Measurements from ENCODE around the gene IQSEC3.
"Not testable (repeated sequence)": the region's sequence is repeated elsewhere in the genome, so short reads cannot be mapped to it uniquely, and the experiment has no call there.

IQSEC3 gene

GRCh38 chr12:58832-59231 is 7.7 kb upstream of the IQSEC3 start:
- TF ChIP-seq CTCF (IDR thresholded peaks at IDR 0.05): no peak
- no peak overlapping the region for H3K4me3 ChIP-seq (ENCODE audit: low read depth in 1 of 2, low read length in 1 of 2)
- no peaks in the 10 kb centered on the region for H3K4me1 ChIP-seq (ENCODE audit: control insufficient read depth in 1 of 2, insufficient read depth in 1 of 2, low read depth in 1 of 2, low read length in 1 of 2)
- peaks cover 71% of the 10 kb centered on the region for H3K27me3 ChIP-seq
- H3K9me3 ChIP-seq: no peaks in the 10 kb centered on the region
- H3K36me3 ChIP-seq: no peaks in the 10 kb centered on the region
- H3K27ac ChIP-seq: no peak overlapping the region

GRCh38 chr12:61845-62244 is 4.7 kb upstream of the IQSEC3 start:
- not testable (repeated sequence) for H3K36me3 ChIP-seq; H3K4me1 ChIP-seq (ENCODE audit: control insufficient read depth in 1 of 2, insufficient read depth in 1 of 2, low read depth in 1 of 2, low read length in 1 of 2); H3K9me3 ChIP-seq; H3K4me3 ChIP-seq (ENCODE audit: low read depth in 1 of 2, low read length in 1 of 2); H3K27ac ChIP-seq
- H3K27me3 ChIP-seq: peaks cover 63% of the 10 kb centered on the region

- not testable (repeated sequence) for H3K4me1 ChIP-seq (ENCODE audit: control insufficient read depth in 1 of 2, insufficient read depth in 1 of 2, low read depth in 1 of 2, low read length in 1 of 2); H3K4me3 ChIP-seq (ENCODE audit: low read depth in 1 of 2, low read length in 1 of 2); H3K27ac ChIP-seq; H3K36me3 ChIP-seq; H3K9me3 ChIP-seq
- peaks cover 62% of the 10 kb centered on the region for H3K27me3 ChIP-seq
Observed at GRCh38 chr12:65491-66063, 990 bp upstream of the IQSEC3 start.

GRCh38 chr12:66782-67504 is 376 bp downstream of the IQSEC3 start:
- H3K27me3 ChIP-seq: peaks cover 71% of the 10 kb centered on the region
- H3K27ac ChIP-seq; H3K9me3 ChIP-seq; H3K36me3 ChIP-seq; H3K4me1 ChIP-seq (ENCODE audit: control insufficient read depth in 1 of 2, insufficient read depth in 1 of 2, low read depth in 1 of 2, low read length in 1 of 2); H3K4me3 ChIP-seq (ENCODE audit: low read depth in 1 of 2, low read length in 1 of 2): not testable (repeated sequence)

GRCh38 chr12:69677-70076 is 3.1 kb downstream of the IQSEC3 start:
- H3K4me1 ChIP-seq (ENCODE audit: control insufficient read depth in 1 of 2, insufficient read depth in 1 of 2, low read depth in 1 of 2, low read length in 1 of 2); H3K9me3 ChIP-seq; H3K4me3 ChIP-seq (ENCODE audit: low read depth in 1 of 2, low read length in 1 of 2); H3K36me3 ChIP-seq; H3K27ac ChIP-seq: not testable (repeated sequence)
- H3K27me3 ChIP-seq: peaks cover 70% of the 10 kb centered on the region

GRCh38 chr12:70541-70940 is 4.0 kb downstream of the IQSEC3 start:
- not testable (repeated sequence) for H3K4me1 ChIP-seq (ENCODE audit: control insufficient read depth in 1 of 2, insufficient read depth in 1 of 2, low read depth in 1 of 2, low read length in 1 of 2)

GRCh38 chr12:72018-72417 is 5.5 kb downstream of the IQSEC3 start:
- peaks cover 71% of the 10 kb centered on the region for H3K27me3 ChIP-seq
- H3K36me3 ChIP-seq; H3K27ac ChIP-seq; H3K9me3 ChIP-seq; H3K4me3 ChIP-seq (ENCODE audit: low read depth in 1 of 2, low read length in 1 of 2); H3K4me1 ChIP-seq (ENCODE audit: control insufficient read depth in 1 of 2, insufficient read depth in 1 of 2, low read depth in 1 of 2, low read length in 1 of 2): not testable (repeated sequence)

More at GRCh38 chr12:70541-70940, 4.0 kb downstream of the IQSEC3 start:
- H3K27me3 ChIP-seq: peaks cover 70% of the 10 kb centered on the region
- not testable (repeated sequence) for H3K4me3 ChIP-seq (ENCODE audit: low read depth in 1 of 2, low read length in 1 of 2); H3K9me3 ChIP-seq; H3K27ac ChIP-seq; H3K36me3 ChIP-seq

GRCh38 chr12:74420-75190 is 8.0 kb downstream of the IQSEC3 start:
- not testable (repeated sequence) for H3K4me3 ChIP-seq (ENCODE audit: low read depth in 1 of 2, low read length in 1 of 2); H3K27ac ChIP-seq; H3K4me1 ChIP-seq (ENCODE audit: control insufficient read depth in 1 of 2, insufficient read depth in 1 of 2, low read depth in 1 of 2, low read length in 1 of 2); H3K9me3 ChIP-seq; H3K36me3 ChIP-seq
- peaks cover 76% of the 10 kb centered on the region for H3K27me3 ChIP-seq

- not testable (repeated sequence) for H3K4me1 ChIP-seq (ENCODE audit: control insufficient read depth in 1 of 2, insufficient read depth in 1 of 2, low read depth in 1 of 2, low read length in 1 of 2); H3K27ac ChIP-seq; H3K36me3 ChIP-seq; H3K4me3 ChIP-seq (ENCODE audit: low read depth in 1 of 2, low read length in 1 of 2); H3K9me3 ChIP-seq
- H3K27me3 ChIP-seq: peaks cover 76% of the 10 kb centered on the region
Observed at GRCh38 chr12:75541-75940, 9.0 kb downstream of the IQSEC3 start.

- peaks cover 76% of the 10 kb centered on the region for H3K27me3 ChIP-seq
- H3K4me1 ChIP-seq (ENCODE audit: control insufficient read depth in 1 of 2, insufficient read depth in 1 of 2, low read depth in 1 of 2, low read length in 1 of 2); H3K9me3 ChIP-seq; H3K27ac ChIP-seq; H3K4me3 ChIP-seq (ENCODE audit: low read depth in 1 of 2, low read length in 1 of 2); H3K36me3 ChIP-seq: not testable (repeated sequence)
Observed at GRCh38 chr12:76102-76501, 9.5 kb downstream of the IQSEC3 start.

- H3K4me3 ChIP-seq (ENCODE audit: low read depth in 1 of 2, low read length in 1 of 2); H3K9me3 ChIP-seq: not testable (repeated sequence)
- H3K27me3 ChIP-seq: peaks cover 76% of the 10 kb centered on the region
Observed at GRCh38 chr12:76551-76950, 10.0 kb downstream of the IQSEC3 start.

GRCh38 chr12:77101-77719 is 10.6 kb downstream of the IQSEC3 start:
- H3K27ac ChIP-seq; H3K36me3 ChIP-seq; H3K4me1 ChIP-seq (ENCODE audit: control insufficient read depth in 1 of 2, insufficient read depth in 1 of 2, low read depth in 1 of 2, low read length in 1 of 2); H3K9me3 ChIP-seq; H3K4me3 ChIP-seq (ENCODE audit: low read depth in 1 of 2, low read length in 1 of 2): not testable (repeated sequence)
- H3K27me3 ChIP-seq: peaks cover 82% of the 10 kb centered on the region

More at GRCh38 chr12:76551-76950, 10.0 kb downstream of the IQSEC3 start:
- not testable (repeated sequence) for H3K36me3 ChIP-seq; H3K27ac ChIP-seq; H3K4me1 ChIP-seq (ENCODE audit: control insufficient read depth in 1 of 2, insufficient read depth in 1 of 2, low read depth in 1 of 2, low read length in 1 of 2)
